Measurements from ENCODE around the gene FGF21.

FGF21 gene

GRCh38 chr19:48728911-48729664 is 26.2 kb upstream of the FGF21 start:
- no peak for DNase-seq

- no peak for DNase-seq
Observed at GRCh38 chr19:48731452-48731851, 23.9 kb upstream of the FGF21 start.

GRCh38 chr19:48734625-48735024 is 20.7 kb upstream of the FGF21 start:
- no peak for DNase-seq

DNA sequence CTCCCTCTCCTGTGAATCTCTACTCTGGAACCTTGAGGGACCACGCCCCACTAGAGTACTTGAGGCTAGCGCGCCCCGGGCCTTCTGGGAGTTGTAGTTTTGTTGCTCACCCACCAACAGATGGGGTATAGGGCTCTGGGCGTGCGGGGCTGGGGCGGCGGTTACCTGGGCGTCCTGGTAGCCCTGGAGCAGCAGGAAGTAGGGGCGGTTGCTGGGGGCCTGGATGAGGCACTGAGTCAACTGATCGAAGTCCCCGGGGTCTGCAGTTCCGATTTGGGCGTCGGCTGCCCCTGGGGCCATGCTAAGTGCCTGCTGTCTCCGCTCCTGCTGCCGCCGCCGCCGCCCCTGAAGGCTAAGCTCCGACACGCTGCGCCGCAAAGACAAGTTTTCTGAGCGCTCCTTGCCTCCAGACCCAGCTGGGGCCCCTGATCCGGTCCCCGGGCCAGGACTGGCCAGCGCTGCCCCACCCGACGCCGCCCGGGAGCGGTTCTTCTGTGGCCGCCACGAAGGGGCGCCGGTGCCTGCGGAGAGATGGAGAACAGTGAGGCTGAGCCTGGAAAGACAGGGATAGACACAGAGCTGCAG is 20.2 kb upstream of the FGF21 start:
- DNase-seq, result no peak

DNA sequence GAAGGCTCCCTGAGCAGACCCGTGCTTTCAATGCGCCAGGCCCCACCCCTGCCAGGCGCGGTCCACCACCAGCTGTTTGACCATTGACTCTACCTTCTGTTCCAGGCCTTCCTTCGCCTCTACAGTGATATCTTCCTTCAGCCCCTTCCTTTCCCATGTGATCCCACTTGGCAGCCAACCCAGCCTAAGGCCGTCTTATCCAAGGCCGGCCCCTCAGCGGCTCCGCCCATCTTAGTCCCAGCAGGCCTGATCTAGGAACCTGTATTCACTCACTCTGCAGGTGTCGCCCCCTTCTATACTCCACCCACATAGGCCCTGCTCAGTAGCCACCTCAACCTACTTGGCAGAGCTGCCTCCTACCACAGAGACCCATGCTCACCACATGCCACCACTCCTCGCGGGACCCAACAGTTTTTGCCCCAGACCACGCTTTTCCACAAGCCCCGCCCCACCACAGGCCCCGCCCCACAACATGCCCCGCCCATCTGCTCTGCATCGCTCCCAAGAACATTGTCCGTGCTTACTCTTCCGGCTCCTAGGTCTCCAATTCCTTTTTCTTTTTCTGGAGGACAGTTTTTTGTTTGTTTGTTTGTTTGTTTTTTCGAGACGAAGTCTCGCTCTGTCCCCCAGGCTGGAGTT is 17.8 kb upstream of the FGF21 start:
- DNase-seq, result no peak

- peak; percentile 85 for DNase-seq
Observed at GRCh38 chr19:48738557-48739403, 16.5 kb upstream of the FGF21 start.

GRCh38 chr19:48739404-48740163 is 15.7 kb upstream of the FGF21 start:
- DNase-seq, result no peak

- no peak for DNase-seq
Observed at GRCh38 chr19:48740164-48740972, 15.0 kb upstream of the FGF21 start, which contains the start of gene RASIP1. TSS of gene RASIP1 (minus strand) at chr19:48740610. CDS start at chr19:48740282, 328 bp downstream.

DNA sequence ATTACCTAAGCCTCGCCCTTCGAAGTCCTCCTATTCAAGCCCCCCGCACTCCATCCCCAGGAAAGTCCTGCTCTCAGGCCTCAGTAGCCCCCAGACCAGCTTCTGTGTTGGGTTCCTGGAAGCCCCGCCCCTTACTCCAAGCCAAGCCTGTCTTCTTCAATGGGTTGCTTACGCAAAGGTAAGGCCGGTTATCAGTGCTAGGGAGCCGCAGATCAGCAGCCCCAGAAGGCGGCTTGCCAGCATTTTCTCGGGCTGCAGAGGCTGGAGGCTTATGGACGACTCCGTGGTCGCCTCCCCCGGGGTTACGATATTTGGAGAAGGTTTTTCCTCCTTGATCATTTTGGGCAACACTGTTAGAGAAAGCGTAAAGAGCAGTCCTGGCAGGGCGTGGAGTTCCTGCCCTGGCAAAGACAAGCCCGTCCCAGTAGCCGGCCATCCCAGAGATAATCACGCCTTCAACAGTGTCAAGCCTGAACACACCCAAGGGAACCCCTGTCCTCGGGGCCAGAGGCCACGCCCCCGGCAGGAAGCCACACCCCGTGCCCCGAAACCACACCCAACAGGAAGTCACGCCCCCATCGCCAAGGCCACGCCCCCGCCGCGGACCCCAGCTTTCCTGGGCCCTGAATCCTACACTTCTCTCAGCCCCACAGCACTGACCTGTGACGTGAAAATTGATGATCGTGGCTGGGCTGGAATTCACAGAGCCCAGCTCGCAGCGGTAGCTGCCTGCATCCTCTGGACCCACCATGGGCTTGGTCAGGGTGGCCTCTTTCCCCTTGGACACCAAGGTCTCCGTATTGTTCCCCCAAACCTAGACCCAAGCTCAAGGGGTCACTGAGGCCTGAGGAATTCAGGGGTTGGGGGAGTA is 14.0 kb upstream of the FGF21 start:
- DNase-seq, result no peak

DNA sequence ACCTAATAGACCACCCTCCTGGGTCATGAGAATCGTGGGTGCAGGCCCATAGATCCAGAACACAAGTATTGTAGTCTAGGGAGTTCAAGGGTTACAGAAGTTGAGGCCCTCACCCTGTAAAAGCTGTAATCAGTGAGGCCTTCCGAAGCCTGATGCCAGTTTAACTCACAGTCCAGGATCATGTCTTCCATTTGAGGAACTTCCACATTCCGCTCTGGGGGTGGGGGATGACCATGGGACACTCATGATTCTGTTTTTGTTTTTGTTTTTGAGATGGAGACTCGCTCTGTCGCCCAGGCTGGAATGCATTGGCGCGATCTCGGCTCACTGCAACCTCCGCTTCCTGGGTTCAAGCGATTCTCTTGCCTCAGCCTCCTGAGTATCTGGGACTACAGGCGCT is 13.2 kb upstream of the FGF21 start:
- DNase-seq, result no peak

- no peak for DNase-seq
Observed at GRCh38 chr19:48745208-48745995, 9.9 kb upstream of the FGF21 start.

GRCh38 chr19:48746110-48746509 is 9.2 kb upstream of the FGF21 start:
- no peak for DNase-seq

- DNase-seq, result no peak
Observed at GRCh38 chr19:48746738-48747575, 8.4 kb upstream of the FGF21 start, which contains the start of gene IZUMO1. TSS of gene IZUMO1 (minus strand) at chr19:48746909. CDS start at chr19:48745859, 1,050 bp downstream.

- no peak for DNase-seq
Observed at GRCh38 chr19:48749571-48750198, 5.6 kb upstream of the FGF21 start.

DNA sequence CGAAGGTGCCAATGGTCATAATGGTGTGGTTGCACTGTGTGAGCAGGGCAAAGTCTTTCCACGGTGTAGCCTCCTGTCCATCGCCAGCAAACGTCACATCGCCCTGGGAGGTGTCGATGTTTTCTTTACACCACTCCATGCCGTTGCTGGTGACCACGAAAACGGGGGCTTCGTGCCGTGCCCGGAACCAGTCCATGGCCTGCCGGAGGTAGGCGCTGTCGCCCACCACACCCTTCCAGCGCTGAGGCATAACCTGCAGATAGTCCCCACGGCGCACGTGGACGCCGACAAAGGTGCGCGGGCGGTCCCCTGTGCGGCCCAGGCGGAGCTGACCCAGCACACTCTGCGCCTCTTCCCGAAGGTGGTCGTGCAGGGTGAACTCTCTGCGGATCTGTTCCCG is 5.0 kb upstream of the FGF21 start:
- no peak for DNase-seq

DNA sequence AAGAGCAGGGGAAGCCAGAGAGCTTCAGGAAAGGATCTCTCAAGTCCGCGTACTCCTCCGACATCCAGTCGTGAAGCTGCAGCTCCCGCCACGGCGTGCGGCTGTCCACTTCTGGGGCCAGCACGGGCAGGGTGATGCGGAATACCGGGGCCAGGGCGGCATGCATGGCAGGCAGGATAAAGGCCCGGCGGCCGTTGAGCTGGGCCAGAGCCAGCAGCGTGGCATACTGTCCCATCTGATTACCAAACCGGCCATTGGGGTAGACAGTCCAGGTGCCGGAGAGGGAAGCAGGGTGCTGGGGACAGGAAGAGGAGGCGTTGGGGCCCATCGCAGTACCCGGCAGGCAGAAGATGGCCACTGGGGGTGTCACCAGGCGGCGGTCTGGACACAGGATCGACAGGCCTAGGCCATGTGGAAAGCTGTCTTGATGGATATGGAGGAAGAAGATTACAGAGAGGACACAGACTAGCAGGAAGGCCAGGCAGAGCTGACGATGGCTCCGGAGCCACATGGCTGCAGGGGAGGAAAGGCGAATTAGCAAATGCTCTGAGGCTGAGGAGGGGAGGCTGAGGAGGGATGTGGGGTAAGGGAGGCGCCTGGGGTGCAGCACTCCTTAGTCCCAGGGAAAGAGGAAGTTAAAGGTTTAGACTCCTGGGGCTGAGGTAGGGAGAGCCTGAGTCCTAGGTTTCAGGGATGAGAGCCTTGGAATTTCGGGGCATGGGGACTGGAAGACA is 4.4 kb upstream of the FGF21 start:
- DNase-seq, result no peak

GRCh38 chr19:48751845-48752495 is 3.4 kb upstream of the FGF21 start:
- DNase-seq, result no peak
